ENCODE data around the gene CCL4L2.
A peak's percentile ranks its signal among the peaks of the same experiment; 100 is the strongest.
"Not testable (repeated sequence)": the region's sequence is repeated elsewhere in the genome, so short reads cannot be mapped to it uniquely, and the experiment has no call there.

Gene CCL4L2

GRCh38 chr17:36194832-36195433, 15.9 kb upstream of the CCL4L2 start:
- DNase-seq, result not testable (repeated sequence)

- DNase-seq, result no peak
Observed at GRCh38 chr17:36195434-36196130, 15.3 kb upstream of the CCL4L2 start.

- DNase-seq, result no peak
Observed at GRCh38 chr17:36196131-36196486, 14.8 kb upstream of the CCL4L2 start.

GRCh38 chr17:36197387-36197703, 13.5 kb upstream of the CCL4L2 start:
- no peak for DNase-seq

- DNase-seq, result peak in 1 of 58 donors; percentile 7
Observed at GRCh38 chr17:36198831-36199465, 11.9 kb upstream of the CCL4L2 start.

- not testable (repeated sequence) for DNase-seq
Observed at GRCh38 chr17:36201102-36201501, 9.8 kb upstream of the CCL4L2 start.

GRCh38 chr17:36201506-36201905, 9.4 kb upstream of the CCL4L2 start:
- peak in 1 of 58 donors; percentile 18 for DNase-seq

- DNase-seq, result no peak
Observed at GRCh38 chr17:36203335-36203734, 7.5 kb upstream of the CCL4L2 start.

GRCh38 chr17:36204724-36205500, 6.0 kb upstream of the CCL4L2 start:
- DNase-seq, result no peak

GRCh38 chr17:36205637-36206485, 5.0 kb upstream of the CCL4L2 start:
- DNase-seq, result no peak

GRCh38 chr17:36206486-36206821, 4.4 kb upstream of the CCL4L2 start:
- not testable (repeated sequence) for DNase-seq

GRCh38 chr17:36207383-36207782, 3.5 kb upstream of the CCL4L2 start:
- DNase-seq, result not testable (repeated sequence)

GRCh38 chr17:36209575-36209974, 1.3 kb upstream of the CCL4L2 start:
- no peak for DNase-seq

GRCh38 chr17:36211484-36212271, 815 bp downstream of the CCL4L2 start:
- not testable (repeated sequence) for DNase-seq

GRCh38 chr17:36212272-36212605, 1.4 kb downstream of the CCL4L2 start:
- no peak for DNase-seq

GRCh38 chr17:36212966-36213365, 2.1 kb downstream of the CCL4L2 start:
- DNase-seq, result no peak

GRCh38 chr17:36213695-36214094, 2.8 kb downstream of the CCL4L2 start:
- DNase-seq, result no peak

- no peak for DNase-seq
Observed at GRCh38 chr17:36214918-36215317, 4.1 kb downstream of the CCL4L2 start.

GRCh38 chr17:36215406-36216308, 4.8 kb downstream of the CCL4L2 start:
- DNase-seq, result not testable (repeated sequence)
